WTC11 (cell line): ENCODE measurements around the gene DPF1. TPM values are rescaled to one million over a fixed set of nuclear protein-coding genes. Genes with fewer than 3 reads are reported as not detected.
A peak's percentile ranks its signal among the peaks of the same experiment; 100 is the strongest.

Experiments used
- ATAC-seq: fragments of 200-7000 bp; cut with Tn5 transposase; 2 replicates; pipeline ENCODE4 v1.10.0; 2021; ENCODE audit warnings: mild to moderate bottlenecking, moderate library complexity
- CTCF ChIA-PET: fragments of 300-600 bp; sonication (Branson Sonifier 250); formaldehyde crosslinking; loops from one replicate; lab custom pipeline; 2021; ENCODE audit warnings: antibody characterized with exemption; lab: Charles Lee
- POLR2A ChIA-PET: fragments of 350-600 bp; sonication (Branson Sonifier 250); formaldehyde crosslinking; loops from one replicate; lab custom pipeline; 2021; ENCODE audit warnings: antibody characterized with exemption; lab: Charles Lee
- DNase-seq: peaks from one replicate; pipeline ENCODE4 v3.0.0; 2021; ENCODE audit warnings: low spot score
- H3K27ac Mint-ChIP-seq: 2 replicates; pipeline ENCODE4 v1.8.0; 2021; ENCODE audit warnings: mixed read lengths
- H3K27me3 Mint-ChIP-seq: 2 replicates; pipeline ENCODE4 v1.8.0; 2021; ENCODE audit warnings: low read depth, mild to moderate bottlenecking, moderate library complexity, mixed read lengths
- H3K36me3 Mint-ChIP-seq: 2 replicates; pipeline ENCODE4 v1.8.0; 2021; ENCODE audit warnings: mixed read lengths
- H3K4me1 Mint-ChIP-seq: 2 replicates; pipeline ENCODE4 v1.8.0; 2022; ENCODE audit warnings: mixed read lengths
- H3K4me3 Mint-ChIP-seq: 2 replicates; pipeline ENCODE4 v1.8.0; 2021; ENCODE audit warnings: mild to moderate bottlenecking, moderate library complexity, mixed read lengths
- H3K9me3 Mint-ChIP-seq: 2 replicates; pipeline ENCODE4 v1.8.0; 2021; ENCODE audit warnings: mixed read lengths
- ELF4 ChIP-seq: sonication (generic); formaldehyde crosslinking; IDR thresholded peaks from 2 replicates; pipeline ENCODE4 v1.8.1; 2022; ENCODE audit warnings: low read depth, mild to moderate bottlenecking, moderate library complexity, missing genetic modification reagents
- FOXJ3 ChIP-seq: sonication (generic); formaldehyde crosslinking; IDR thresholded peaks from 2 replicates; pipeline ENCODE4 v1.9.0; 2021; ENCODE audit warnings: missing genetic modification reagents, mild to moderate bottlenecking, borderline replicate concordance
- MXD4 ChIP-seq: fragments of 250-450 bp; sonication (Bioruptor Pico); IDR thresholded peaks from 2 replicates; pipeline ENCODE4 v1.8.0; 2021; ENCODE audit warnings: mild to moderate bottlenecking, moderate library complexity, borderline replicate concordance
- NFE2L1 ChIP-seq: sonication (generic); formaldehyde crosslinking; IDR thresholded peaks from 2 replicates; pipeline ENCODE4 v1.8.1; 2023; ENCODE audit warnings: missing genetic modification reagents
- SMAD3 ChIP-seq: sonication (generic); formaldehyde crosslinking; IDR thresholded peaks from 2 replicates; pipeline ENCODE4 v1.8.0; 2022; ENCODE audit warnings: missing genetic modification reagents, mild to moderate bottlenecking, borderline replicate concordance
- SOX15 ChIP-seq: fragments of 250-450 bp; sonication (Bioruptor Pico); IDR thresholded peaks from 2 replicates; pipeline ENCODE4 v1.9.0; 2021; ENCODE audit warnings: mild to moderate bottlenecking
- SP1 ChIP-seq: sonication (generic); formaldehyde crosslinking; conservative IDR thresholded peaks from 2 replicates; pipeline ENCODE4 v1.8.1; 2022; ENCODE audit warnings: missing genetic modification reagents
- TEAD1 ChIP-seq: sonication (generic); formaldehyde crosslinking; IDR thresholded peaks from 2 replicates; pipeline ENCODE4 v1.8.0; 2022; ENCODE audit warnings: mild to moderate bottlenecking, missing genetic modification reagents
- TP53 ChIP-seq: sonication (generic); formaldehyde crosslinking; IDR thresholded peaks from 2 replicates; pipeline ENCODE4 v1.8.1; 2023; ENCODE audit warnings: mild to moderate bottlenecking, missing genetic modification reagents
- total RNA-seq: library from RNA; stranded (reverse); gene quantifications from 3 replicates; pipeline ENCODE4 v1.2.3, GENCODE V29; 2021
- TF ChIP-seq, protein P1 (sequence below): sonication (generic); formaldehyde crosslinking; IDR thresholded peaks from 2 replicates; pipeline ENCODE4 v1.8.1; 2023; ENCODE audit warnings: mild to moderate bottlenecking, missing genetic modification reagents
- TF ChIP-seq, protein P2 (sequence below): sonication (generic); formaldehyde crosslinking; IDR thresholded peaks from 2 replicates; pipeline ENCODE4 v1.8.0; 2022; ENCODE audit warnings: missing genetic modification reagents
- TF ChIP-seq, protein P3 (sequence below): sonication (generic); formaldehyde crosslinking; IDR thresholded peaks from 2 replicates; pipeline ENCODE4 v1.8.1; 2023; ENCODE audit warnings: mild to moderate bottlenecking, missing genetic modification reagents
- TF ChIP-seq, protein P4 (sequence below): sonication (generic); formaldehyde crosslinking; IDR thresholded peaks from 2 replicates; pipeline ENCODE4 v1.8.1; 2023; ENCODE audit warnings: mild to moderate bottlenecking, missing genetic modification reagents, borderline replicate concordance
- TF ChIP-seq, protein P5 (sequence below): fragments of 250-450 bp; sonication (Bioruptor Pico); IDR thresholded peaks from 2 replicates; pipeline ENCODE4 v1.9.0; 2021; ENCODE audit warnings: moderate library complexity, mild to moderate bottlenecking, inconsistent platforms, borderline replicate concordance
- TF ChIP-seq, protein P6 (sequence below): sonication (generic); formaldehyde crosslinking; IDR thresholded peaks from 2 replicates; pipeline ENCODE4 v1.8.1; 2023; ENCODE audit warnings: mild to moderate bottlenecking, moderate library complexity, missing genetic modification reagents
- TF ChIP-seq, protein P7 (sequence below): sonication (generic); formaldehyde crosslinking; IDR thresholded peaks from 2 replicates; pipeline ENCODE4 v1.8.0; 2022; ENCODE audit warnings: mild to moderate bottlenecking, missing genetic modification reagents
- TF ChIP-seq, protein P8 (sequence below): fragments of 250-450 bp; sonication (Bioruptor Pico); IDR thresholded peaks from 2 replicates; pipeline ENCODE4 v1.9.0; 2021; ENCODE audit warnings: mild to moderate bottlenecking

DPF1 gene
- total RNA-seq, 1 experiment from 2014 or later = 6.8 TPM

DNA sequence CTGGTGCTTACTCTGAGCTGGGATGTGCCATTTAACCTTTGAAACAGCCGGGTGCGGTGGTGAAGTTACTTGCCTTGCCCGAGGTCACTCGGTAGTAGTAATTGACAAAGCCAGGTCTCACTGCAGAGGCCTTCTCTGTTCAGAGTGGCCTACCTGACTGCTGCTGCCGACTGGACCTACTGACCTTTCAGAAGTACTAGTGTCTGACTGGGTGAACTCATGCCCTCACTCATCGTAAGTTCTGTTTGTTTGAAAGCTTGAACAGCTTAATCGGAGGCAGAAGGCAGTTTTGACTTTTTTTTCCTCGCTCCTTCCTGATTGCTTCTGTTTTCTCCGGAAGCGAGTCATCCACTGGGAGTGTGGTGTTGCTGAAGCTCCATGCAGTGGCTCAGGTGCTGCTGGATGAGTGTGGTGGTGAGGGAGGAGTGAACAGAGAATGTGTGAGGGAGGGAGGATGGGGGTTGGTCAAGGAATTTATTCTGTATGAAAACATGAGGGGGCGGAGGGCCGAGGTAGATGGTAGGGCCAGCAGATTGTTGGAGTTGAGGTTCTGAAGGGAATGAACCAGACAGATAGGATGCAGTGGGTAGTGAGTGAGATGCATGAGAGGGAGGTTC, 43.1 kb upstream of the DPF1 start:
- no peaks in the 10 kb centered on the region for H3K27me3 Mint-ChIP-seq
- peak overlapping the region; percentile 95 for H3K27ac Mint-ChIP-seq
- DNase-seq (no peak), ATAC-seq (no peak)
- peaks cover 65% of the 10 kb centered on the region for H3K4me1 Mint-ChIP-seq
- POLR2A ChIA-PET = no interaction called here
- TF ChIP-seq, protein P1, sequence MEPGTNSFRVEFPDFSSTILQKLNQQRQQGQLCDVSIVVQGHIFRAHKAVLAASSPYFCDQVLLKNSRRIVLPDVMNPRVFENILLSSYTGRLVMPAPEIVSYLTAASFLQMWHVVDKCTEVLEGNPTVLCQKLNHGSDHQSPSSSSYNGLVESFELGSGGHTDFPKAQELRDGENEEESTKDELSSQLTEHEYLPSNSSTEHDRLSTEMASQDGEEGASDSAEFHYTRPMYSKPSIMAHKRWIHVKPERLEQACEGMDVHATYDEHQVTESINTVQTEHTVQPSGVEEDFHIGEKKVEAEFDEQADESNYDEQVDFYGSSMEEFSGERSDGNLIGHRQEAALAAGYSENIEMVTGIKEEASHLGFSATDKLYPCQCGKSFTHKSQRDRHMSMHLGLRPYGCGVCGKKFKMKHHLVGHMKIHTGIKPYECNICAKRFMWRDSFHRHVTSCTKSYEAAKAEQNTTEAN (CRISPR knock-in tag) = no peak
- no peak for TF ChIP-seq TEAD1
- TF ChIP-seq, protein P2, sequence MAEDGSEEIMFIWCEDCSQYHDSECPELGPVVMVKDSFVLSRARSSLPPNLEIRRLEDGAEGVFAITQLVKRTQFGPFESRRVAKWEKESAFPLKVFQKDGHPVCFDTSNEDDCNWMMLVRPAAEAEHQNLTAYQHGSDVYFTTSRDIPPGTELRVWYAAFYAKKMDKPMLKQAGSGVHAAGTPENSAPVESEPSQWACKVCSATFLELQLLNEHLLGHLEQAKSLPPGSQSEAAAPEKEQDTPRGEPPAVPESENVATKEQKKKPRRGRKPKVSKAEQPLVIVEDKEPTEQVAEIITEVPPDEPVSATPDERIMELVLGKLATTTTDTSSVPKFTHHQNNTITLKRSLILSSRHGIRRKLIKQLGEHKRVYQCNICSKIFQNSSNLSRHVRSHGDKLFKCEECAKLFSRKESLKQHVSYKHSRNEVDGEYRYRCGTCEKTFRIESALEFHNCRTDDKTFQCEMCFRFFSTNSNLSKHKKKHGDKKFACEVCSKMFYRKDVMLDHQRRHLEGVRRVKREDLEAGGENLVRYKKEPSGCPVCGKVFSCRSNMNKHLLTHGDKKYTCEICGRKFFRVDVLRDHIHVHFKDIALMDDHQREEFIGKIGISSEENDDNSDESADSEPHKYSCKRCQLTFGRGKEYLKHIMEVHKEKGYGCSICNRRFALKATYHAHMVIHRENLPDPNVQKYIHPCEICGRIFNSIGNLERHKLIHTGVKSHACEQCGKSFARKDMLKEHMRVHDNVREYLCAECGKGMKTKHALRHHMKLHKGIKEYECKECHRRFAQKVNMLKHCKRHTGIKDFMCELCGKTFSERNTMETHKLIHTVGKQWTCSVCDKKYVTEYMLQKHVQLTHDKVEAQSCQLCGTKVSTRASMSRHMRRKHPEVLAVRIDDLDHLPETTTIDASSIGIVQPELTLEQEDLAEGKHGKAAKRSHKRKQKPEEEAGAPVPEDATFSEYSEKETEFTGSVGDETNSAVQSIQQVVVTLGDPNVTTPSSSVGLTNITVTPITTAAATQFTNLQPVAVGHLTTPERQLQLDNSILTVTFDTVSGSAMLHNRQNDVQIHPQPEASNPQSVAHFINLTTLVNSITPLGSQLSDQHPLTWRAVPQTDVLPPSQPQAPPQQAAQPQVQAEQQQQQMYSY (CRISPR knock-in tag) = no peak
- TF ChIP-seq MXD4 (CRISPR knock-in tag) = no peak
- TF ChIP-seq, protein P3, sequence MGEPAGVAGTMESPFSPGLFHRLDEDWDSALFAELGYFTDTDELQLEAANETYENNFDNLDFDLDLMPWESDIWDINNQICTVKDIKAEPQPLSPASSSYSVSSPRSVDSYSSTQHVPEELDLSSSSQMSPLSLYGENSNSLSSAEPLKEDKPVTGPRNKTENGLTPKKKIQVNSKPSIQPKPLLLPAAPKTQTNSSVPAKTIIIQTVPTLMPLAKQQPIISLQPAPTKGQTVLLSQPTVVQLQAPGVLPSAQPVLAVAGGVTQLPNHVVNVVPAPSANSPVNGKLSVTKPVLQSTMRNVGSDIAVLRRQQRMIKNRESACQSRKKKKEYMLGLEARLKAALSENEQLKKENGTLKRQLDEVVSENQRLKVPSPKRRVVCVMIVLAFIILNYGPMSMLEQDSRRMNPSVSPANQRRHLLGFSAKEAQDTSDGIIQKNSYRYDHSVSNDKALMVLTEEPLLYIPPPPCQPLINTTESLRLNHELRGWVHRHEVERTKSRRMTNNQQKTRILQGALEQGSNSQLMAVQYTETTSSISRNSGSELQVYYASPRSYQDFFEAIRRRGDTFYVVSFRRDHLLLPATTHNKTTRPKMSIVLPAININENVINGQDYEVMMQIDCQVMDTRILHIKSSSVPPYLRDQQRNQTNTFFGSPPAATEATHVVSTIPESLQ (CRISPR knock-in tag) = no peak
- TF ChIP-seq, protein P4, sequence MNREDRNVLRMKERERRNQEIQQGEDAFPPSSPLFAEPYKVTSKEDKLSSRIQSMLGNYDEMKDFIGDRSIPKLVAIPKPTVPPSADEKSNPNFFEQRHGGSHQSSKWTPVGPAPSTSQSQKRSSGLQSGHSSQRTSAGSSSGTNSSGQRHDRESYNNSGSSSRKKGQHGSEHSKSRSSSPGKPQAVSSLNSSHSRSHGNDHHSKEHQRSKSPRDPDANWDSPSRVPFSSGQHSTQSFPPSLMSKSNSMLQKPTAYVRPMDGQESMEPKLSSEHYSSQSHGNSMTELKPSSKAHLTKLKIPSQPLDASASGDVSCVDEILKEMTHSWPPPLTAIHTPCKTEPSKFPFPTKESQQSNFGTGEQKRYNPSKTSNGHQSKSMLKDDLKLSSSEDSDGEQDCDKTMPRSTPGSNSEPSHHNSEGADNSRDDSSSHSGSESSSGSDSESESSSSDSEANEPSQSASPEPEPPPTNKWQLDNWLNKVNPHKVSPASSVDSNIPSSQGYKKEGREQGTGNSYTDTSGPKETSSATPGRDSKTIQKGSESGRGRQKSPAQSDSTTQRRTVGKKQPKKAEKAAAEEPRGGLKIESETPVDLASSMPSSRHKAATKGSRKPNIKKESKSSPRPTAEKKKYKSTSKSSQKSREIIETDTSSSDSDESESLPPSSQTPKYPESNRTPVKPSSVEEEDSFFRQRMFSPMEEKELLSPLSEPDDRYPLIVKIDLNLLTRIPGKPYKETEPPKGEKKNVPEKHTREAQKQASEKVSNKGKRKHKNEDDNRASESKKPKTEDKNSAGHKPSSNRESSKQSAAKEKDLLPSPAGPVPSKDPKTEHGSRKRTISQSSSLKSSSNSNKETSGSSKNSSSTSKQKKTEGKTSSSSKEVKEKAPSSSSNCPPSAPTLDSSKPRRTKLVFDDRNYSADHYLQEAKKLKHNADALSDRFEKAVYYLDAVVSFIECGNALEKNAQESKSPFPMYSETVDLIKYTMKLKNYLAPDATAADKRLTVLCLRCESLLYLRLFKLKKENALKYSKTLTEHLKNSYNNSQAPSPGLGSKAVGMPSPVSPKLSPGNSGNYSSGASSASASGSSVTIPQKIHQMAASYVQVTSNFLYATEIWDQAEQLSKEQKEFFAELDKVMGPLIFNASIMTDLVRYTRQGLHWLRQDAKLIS = no peak
- peak overlapping the region; percentile 99 for H3K4me3 Mint-ChIP-seq
- peaks cover 2% of the 10 kb centered on the region for H3K36me3 Mint-ChIP-seq
- CTCF ChIA-PET = interaction anchor here (1.0 to 5.8 kb wide), 3 partner anchors 11 to 30 kb away, joined by 3 to 50 read pairs (median 7); partner anchors contain the start of gene PPP1R14A
- H3K9me3 Mint-ChIP-seq = no peaks in the 10 kb centered on the region

DNA sequence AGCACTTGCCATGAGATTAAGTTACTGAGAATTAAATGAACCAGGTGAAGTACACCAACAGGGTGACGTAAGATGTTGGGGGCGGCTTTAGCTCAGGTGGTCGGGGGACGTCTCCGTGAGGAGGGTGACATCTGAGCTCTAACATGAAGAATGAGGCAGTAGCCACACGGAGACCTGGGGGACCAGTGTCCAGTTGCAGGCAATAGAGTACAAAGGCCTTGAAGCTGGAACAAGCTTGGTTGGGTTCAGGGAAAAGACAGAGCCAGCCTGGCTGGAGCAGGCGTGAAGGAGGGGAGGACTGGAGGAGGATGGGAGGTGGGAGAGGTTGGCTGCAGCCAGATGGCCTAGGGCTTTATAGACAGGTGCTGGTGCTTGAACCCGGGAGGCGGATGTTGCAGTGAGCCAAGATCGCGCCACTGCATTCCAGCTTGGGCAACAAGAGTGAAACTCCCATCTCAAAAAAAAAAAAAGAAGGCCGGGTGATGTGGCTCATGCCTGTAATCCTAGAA, 42.0 kb upstream of the DPF1 start:
- ATAC-seq = no peak
- TF ChIP-seq, protein P5, sequence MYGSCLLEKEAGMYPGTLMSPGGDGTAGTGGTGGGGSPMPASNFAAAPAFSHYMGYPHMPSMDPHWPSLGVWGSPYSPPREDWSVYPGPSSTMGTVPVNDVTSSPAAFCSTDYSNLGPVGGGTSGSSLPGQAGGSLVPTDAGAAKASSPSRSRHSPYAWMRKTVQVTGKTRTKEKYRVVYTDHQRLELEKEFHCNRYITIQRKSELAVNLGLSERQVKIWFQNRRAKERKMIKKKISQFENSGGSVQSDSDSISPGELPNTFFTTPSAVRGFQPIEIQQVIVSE = no peak
- TF ChIP-seq FOXJ3 = no peak
- TF ChIP-seq SMAD3 = no peak
- TF ChIP-seq, protein P6, sequence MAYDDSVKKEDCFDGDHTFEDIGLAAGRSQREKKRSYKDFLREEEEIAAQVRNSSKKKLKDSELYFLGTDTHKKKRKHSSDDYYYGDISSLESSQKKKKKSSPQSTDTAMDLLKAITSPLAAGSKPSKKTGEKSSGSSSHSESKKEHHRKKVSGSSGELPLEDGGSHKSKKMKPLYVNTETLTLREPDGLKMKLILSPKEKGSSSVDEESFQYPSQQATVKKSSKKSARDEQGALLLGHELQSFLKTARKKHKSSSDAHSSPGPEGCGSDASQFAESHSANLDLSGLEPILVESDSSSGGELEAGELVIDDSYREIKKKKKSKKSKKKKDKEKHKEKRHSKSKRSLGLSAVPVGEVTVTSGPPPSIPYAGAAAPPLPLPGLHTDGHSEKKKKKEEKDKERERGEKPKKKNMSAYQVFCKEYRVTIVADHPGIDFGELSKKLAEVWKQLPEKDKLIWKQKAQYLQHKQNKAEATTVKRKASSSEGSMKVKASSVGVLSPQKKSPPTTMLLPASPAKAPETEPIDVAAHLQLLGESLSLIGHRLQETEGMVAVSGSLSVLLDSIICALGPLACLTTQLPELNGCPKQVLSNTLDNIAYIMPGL (CRISPR knock-in tag) = no peak
- TF ChIP-seq SOX15 (CRISPR knock-in tag) = no peak
- TF ChIP-seq TEAD1 = no peak
- TF ChIP-seq, protein P7, sequence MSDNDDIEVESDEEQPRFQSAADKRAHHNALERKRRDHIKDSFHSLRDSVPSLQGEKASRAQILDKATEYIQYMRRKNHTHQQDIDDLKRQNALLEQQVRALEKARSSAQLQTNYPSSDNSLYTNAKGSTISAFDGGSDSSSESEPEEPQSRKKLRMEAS (CRISPR knock-in tag) = no peak
- TF ChIP-seq TP53 (CRISPR knock-in tag) = no peak
- TF ChIP-seq NFE2L1 (CRISPR knock-in tag) = no peak
- no peak for TF ChIP-seq ELF4 (CRISPR knock-in tag)
- TF ChIP-seq SP1 (CRISPR knock-in tag) = no peak
- TF ChIP-seq, protein P8, sequence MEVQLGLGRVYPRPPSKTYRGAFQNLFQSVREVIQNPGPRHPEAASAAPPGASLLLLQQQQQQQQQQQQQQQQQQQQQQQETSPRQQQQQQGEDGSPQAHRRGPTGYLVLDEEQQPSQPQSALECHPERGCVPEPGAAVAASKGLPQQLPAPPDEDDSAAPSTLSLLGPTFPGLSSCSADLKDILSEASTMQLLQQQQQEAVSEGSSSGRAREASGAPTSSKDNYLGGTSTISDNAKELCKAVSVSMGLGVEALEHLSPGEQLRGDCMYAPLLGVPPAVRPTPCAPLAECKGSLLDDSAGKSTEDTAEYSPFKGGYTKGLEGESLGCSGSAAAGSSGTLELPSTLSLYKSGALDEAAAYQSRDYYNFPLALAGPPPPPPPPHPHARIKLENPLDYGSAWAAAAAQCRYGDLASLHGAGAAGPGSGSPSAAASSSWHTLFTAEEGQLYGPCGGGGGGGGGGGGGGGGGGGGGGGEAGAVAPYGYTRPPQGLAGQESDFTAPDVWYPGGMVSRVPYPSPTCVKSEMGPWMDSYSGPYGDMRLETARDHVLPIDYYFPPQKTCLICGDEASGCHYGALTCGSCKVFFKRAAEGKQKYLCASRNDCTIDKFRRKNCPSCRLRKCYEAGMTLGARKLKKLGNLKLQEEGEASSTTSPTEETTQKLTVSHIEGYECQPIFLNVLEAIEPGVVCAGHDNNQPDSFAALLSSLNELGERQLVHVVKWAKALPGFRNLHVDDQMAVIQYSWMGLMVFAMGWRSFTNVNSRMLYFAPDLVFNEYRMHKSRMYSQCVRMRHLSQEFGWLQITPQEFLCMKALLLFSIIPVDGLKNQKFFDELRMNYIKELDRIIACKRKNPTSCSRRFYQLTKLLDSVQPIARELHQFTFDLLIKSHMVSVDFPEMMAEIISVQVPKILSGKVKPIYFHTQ (CRISPR knock-in tag) = no peak

More for the DNA sequence above, 42.0 kb upstream of the DPF1 start:
- Mint-ChIP-seq H3K9me3 (no peaks in the 10 kb centered on the region), H3K27me3 (no peaks in the 10 kb centered on the region), H3K4me1 (peaks cover 65% of the 10 kb centered on the region), H3K4me3 (peak overlapping the region; percentile 99), H3K27ac (peak overlapping the region; percentile 99), H3K36me3 (peaks cover 2% of the 10 kb centered on the region)
- DNase-seq = no peak
- ChIA-PET POLR2A (no interaction called here), CTCF (interaction anchor here (0.9 to 5.8 kb wide), 10 partner anchors 10 to 137 kb away, joined by 3 to 50 read pairs (median 11); partner anchors contain the start of genes CATSPERG, FAM98C, GGN and PPP1R14A)
